GM19438 (cell line): Measurements from ENCODE around the gene MSL3B.

Source experiments
- ATAC-seq: cut with Tn5 transposase; IDR thresholded peaks from one replicate; pipeline ENCODE4 v1.9.1; 2021; ENCODE audit warnings: low read depth; ENCODE audit not compliant: unreplicated experiment

The MSL3B gene

GRCh38 chr2:233818639-233819621, 49.3 kb downstream of the MSL3B start:
- ATAC-seq: no peak

- no peak for ATAC-seq
Measured at GRCh38 chr2:233817995-233818638, 50.1 kb downstream of the MSL3B start.

GRCh38 chr2:233817361-233817911, 50.8 kb downstream of the MSL3B start:
- ATAC-seq: no peak

- ATAC-seq: no peak
Measured at GRCh38 chr2:233816771-233817170, 51.4 kb downstream of the MSL3B start.

- no peak for ATAC-seq
Measured at GRCh38 chr2:233816334-233816733, 51.9 kb downstream of the MSL3B start.

- no peak for ATAC-seq
Measured at GRCh38 chr2:233815861-233816260, 52.3 kb downstream of the MSL3B start.
